ENCODE data around the gene PDE4D.

- TF ChIP-seq CTCF (conservative IDR thresholded peaks at IDR 0.05; ENCODE audit: low read depth, low read length) (no peak), EZH2phosphoT487 (IDR thresholded peaks at IDR 0.05; ENCODE audit: borderline replicate concordance, low read length) (no peak)
Measured at GRCh38 chr5:59479086-59479485, 414.4 kb downstream of the PDE4D start.
